ENCODE data around the gene APOBEC2. TPM values are rescaled to one million over a fixed set of nuclear protein-coding genes. Genes with fewer than 3 reads are reported as not detected.
A peak's percentile ranks its signal among the peaks of the same experiment; 100 is the strongest.

The APOBEC2 gene
- total and polyA plus RNA-seq, 8 donors, result 7.2 to 36.7 (median 11.3) TPM; not detected in 3

GRCh38 chr6:41021832-41022231, 31.2 kb upstream of the APOBEC2 start:
- no peaks in the 10 kb centered on the region for H3K36me3 ChIP-seq
- peak in 2 of 7 experiments; percentile 14 to 39 for TF ChIP-seq CTCF (IDR thresholded peaks at IDR 0.05)
- no peak for TF ChIP-seq EP300 (IDR thresholded peaks at IDR 0.05)
- H3K27me3 ChIP-seq, result no peaks in the 10 kb centered on the region
- 50 to 85% (median 64%) methylated on average over 3 of the region's 3 CpGs for WGBS, 5 donors
- H3K9me3 ChIP-seq, result peaks cover 0 to 4% (median 0%) of the 10 kb centered on the region in 4 donors
- peaks cover 0 to 18% (median 9%) of the 10 kb centered on the region in 4 donors for H3K4me1 ChIP-seq
- intact Hi-C loops (cut with DNase I; ENCODE audit: low total_unique reads), result loop anchor here (10.0 kb wide), 1 partner anchor 107 kb away; no protein-coding TSS in a partner anchor
- no peak overlapping the region for H3K27ac ChIP-seq
- peak in 1 of 2 donors; percentile 82 for DNase-seq
- H3K4me3 ChIP-seq, result no peak overlapping the region

- intact Hi-C loops (cut with DNase I; ENCODE audit: low total_unique reads), result loop anchor here (10.0 kb wide), 1 partner anchor 107 kb away; no protein-coding TSS in a partner anchor
- no peak overlapping the region for H3K4me3 ChIP-seq
- H3K27me3 ChIP-seq, result no peaks in the 10 kb centered on the region
- peaks cover 0 to 4% (median 0%) of the 10 kb centered on the region in 4 donors for H3K9me3 ChIP-seq
- TF ChIP-seq EP300 (IDR thresholded peaks at IDR 0.05) (no peak), POLR2A (IDR thresholded peaks at IDR 0.05) (no peak), CTCF (IDR thresholded peaks at IDR 0.05) (no peak), POLR2AphosphoS5 (IDR thresholded peaks at IDR 0.05) (no peak)
- peaks cover 3 to 23% (median 12%) of the 10 kb centered on the region in 4 donors for H3K4me1 ChIP-seq
- no peaks in the 10 kb centered on the region for H3K36me3 ChIP-seq
- no peak overlapping the region for H3K27ac ChIP-seq
- DNase-seq, result peak in 1 of 2 donors; percentile 52
These were observed 30.7 kb upstream of the APOBEC2 start for GRCh38 chr6:41022294-41022693.

GRCh38 chr6:41023114-41023513, 29.9 kb upstream of the APOBEC2 start:
- Histone ChIP-seq H3K36me3 (no peaks in the 10 kb centered on the region), H3K4me1 (peaks cover 9 to 31% (median 20%) of the 10 kb centered on the region in 4 donors), H3K27me3 (no peaks in the 10 kb centered on the region), H3K27ac (no peak overlapping the region), H3K9me3 (peaks cover 0 to 3% (median 0%) of the 10 kb centered on the region in 4 donors), H3K4me3 (no peak overlapping the region)
- WGBS, 5 donors, result 83 to 88% (median 85%) methylated on average over 3 of the region's 3 CpGs
- no peak for TF ChIP-seq EP300 (IDR thresholded peaks at IDR 0.05)
- TF ChIP-seq CTCF (IDR thresholded peaks at IDR 0.05), result no peak
- TF ChIP-seq POLR2A (IDR thresholded peaks at IDR 0.05), result no peak
- no peak for TF ChIP-seq POLR2AphosphoS5 (IDR thresholded peaks at IDR 0.05)
- DNase-seq, result no peak
- intact Hi-C loops (cut with DNase I; ENCODE audit: low total_unique reads), result loop anchor here (10.0 kb wide), 1 partner anchor 108 kb away; no protein-coding TSS in a partner anchor

GRCh38 chr6:41025966-41026530, 27.0 kb upstream of the APOBEC2 start:
- intact Hi-C loops (cut with DNase I; ENCODE audit: low total_unique reads), result loop anchor here (10.0 kb wide), 1 partner anchor 111 kb away; no protein-coding TSS in a partner anchor

More at GRCh38 chr6:41025966-41026530, 27.0 kb upstream of the APOBEC2 start:
- Histone ChIP-seq H3K4me3 (no peak overlapping the region), H3K36me3 (peaks cover 0 to 10% (median 0%) of the 10 kb centered on the region in 4 donors), H3K9me3 (no peaks in the 10 kb centered on the region), H3K27ac (peak overlapping the region in 1 of 5 donors; percentile 87), H3K27me3 (no peaks in the 10 kb centered on the region), H3K4me1 (peaks cover 15 to 47% (median 29%) of the 10 kb centered on the region in 4 donors)
- WGBS, 5 donors, result 65 to 82% (median 75%) methylated on average over 3 of the region's 3 CpGs
- DNase-seq, result no peak
- TF ChIP-seq POLR2A (IDR thresholded peaks at IDR 0.05) (no peak), POLR2AphosphoS5 (IDR thresholded peaks at IDR 0.05) (no peak), EP300 (IDR thresholded peaks at IDR 0.05) (no peak), CTCF (IDR thresholded peaks at IDR 0.05) (no peak)

All from stomach (tissue), 9 donors.